ENCODE results near the gene LRRC28. TPM values are rescaled to one million over a fixed set of nuclear protein-coding genes. Genes with fewer than 3 reads are reported as not detected.

The LRRC28 gene
- polyA plus RNA-seq, 1 of the 3 experiments (the other 2 are of a cell fraction) = 15.2 TPM

DNA sequence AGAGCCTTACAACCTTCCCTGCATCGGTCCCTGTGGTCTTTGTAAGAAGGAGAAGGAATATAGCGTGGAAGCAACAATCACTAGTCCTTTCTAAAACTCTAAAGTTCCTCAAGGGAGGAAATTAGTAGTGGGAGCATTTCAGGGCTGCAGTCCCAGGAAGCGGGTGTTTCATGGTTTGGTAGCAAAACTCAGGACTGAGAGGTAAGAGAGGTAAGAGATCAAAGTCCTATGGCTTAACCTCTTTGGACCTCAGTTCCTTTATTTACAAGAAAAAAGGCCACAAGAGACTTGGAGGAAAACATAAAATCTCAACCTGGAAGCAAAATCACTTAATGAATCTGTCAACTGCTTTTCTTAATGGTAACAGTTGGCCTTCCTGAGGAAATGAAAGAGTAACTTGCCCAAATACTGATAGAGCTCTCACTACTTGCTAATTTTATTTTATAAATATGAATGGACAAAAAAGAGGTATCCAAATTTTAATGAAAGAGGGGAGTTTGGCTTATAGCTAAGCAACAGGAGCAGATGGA is 14.3 kb downstream of the LRRC28 start:
- no peaks in the 10 kb centered on the region for H3K79me2 ChIP-seq (ENCODE audit: insufficient read depth)
- H3K9ac ChIP-seq = no peak overlapping the region
- no peaks in the 10 kb centered on the region for H3K36me3 ChIP-seq (replicated peaks in 1 of 2; ENCODE audit: control insufficient read depth in 1 of 2, insufficient read depth in 2 of 2, low read length in 1 of 2)
- no peak overlapping the region for H3K4me2 ChIP-seq
- WGBS (ENCODE audit: low lambda C conversion rate) = 94% methylated on average over 3 of the region's 3 CpGs
- no peak overlapping the region for H2AFZ ChIP-seq (ENCODE audit: low read depth)
- H3K9me2 ChIP-seq = no peaks in the 10 kb centered on the region
- H3K27ac ChIP-seq (ENCODE audit: low read depth in 2 of 2, low read length in 1 of 2) = no peak overlapping the region
- DNase-seq = no peak
- H3K9me3 ChIP-seq = no peaks in the 10 kb centered on the region
- H4K20me1 ChIP-seq (ENCODE audit: insufficient read depth) = no peaks in the 10 kb centered on the region
- ChIA-PET POLR2A (interaction anchor here (0.6 kb wide), 1 partner anchor 9 kb away, joined by 3 read pairs; no protein-coding TSS in a partner anchor), CTCF (interaction anchor here (0.6 to 2.5 kb wide), 2 partner anchors 438 to 445 kb away, joined by 3 to 12 read pairs; no protein-coding TSS in a partner anchor)
- H3K4me3 ChIP-seq (ENCODE audit: low read depth in 2 of 2, low read length in 1 of 2) = no peak overlapping the region
- H3K27me3 ChIP-seq (ENCODE audit: insufficient read depth) = no peaks in the 10 kb centered on the region
- H3K4me1 ChIP-seq (ENCODE audit: control insufficient read depth in 1 of 2, insufficient read depth in 2 of 2, low read depth in 1 of 2, low read length in 1 of 2) = no peaks in the 10 kb centered on the region
- TF ChIP-seq, protein P1, sequence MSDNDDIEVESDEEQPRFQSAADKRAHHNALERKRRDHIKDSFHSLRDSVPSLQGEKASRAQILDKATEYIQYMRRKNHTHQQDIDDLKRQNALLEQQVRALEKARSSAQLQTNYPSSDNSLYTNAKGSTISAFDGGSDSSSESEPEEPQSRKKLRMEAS (IDR thresholded peaks at IDR 0.05; ENCODE audit: low read depth) = no peak
- H3F3A ChIP-seq (replicated peaks; ENCODE audit: insufficient read depth) = no peaks in the 10 kb centered on the region

DNA sequence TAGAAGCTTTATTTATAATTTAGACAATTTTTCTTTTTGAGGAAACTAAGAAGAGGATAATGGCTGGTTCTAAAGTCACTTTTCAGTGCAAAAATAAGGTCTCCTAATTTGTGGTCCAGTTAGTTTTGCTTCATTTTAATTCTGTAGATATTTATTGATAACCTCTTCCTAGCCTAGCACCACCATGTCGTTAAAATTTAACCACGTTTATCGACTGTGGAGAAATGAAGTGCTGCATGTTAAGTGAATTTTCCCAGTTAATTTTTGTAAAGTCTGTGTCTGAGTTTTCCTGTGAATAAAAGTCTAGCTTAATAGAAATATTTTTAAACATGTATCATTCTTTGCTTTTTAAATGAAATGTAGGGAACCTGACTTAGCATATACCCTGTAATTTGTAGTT is 16.7 kb downstream of the LRRC28 start:
- H3K9ac ChIP-seq = no peak overlapping the region
- H3K79me2 ChIP-seq (ENCODE audit: insufficient read depth) = no peaks in the 10 kb centered on the region
- no peaks in the 10 kb centered on the region for H4K20me1 ChIP-seq (ENCODE audit: insufficient read depth)
- no peaks in the 10 kb centered on the region for H3K36me3 ChIP-seq (replicated peaks in 1 of 2; ENCODE audit: control insufficient read depth in 1 of 2, insufficient read depth in 2 of 2, low read length in 1 of 2)
- 93% methylated on average over 3 of the region's 3 CpGs for WGBS (ENCODE audit: low lambda C conversion rate)
- H2AFZ ChIP-seq (ENCODE audit: low read depth) = no peak overlapping the region
- H3K4me3 ChIP-seq (ENCODE audit: low read depth in 2 of 2, low read length in 1 of 2) = no peak overlapping the region
- POLR2A ChIA-PET = no interaction called here
- CTCF ChIA-PET = interaction anchor here (1.0 to 11.4 kb wide), 4 partner anchors 10 to 488 kb away, joined by 3 to 132 read pairs (median 6); no protein-coding TSS in a partner anchor
- no peaks in the 10 kb centered on the region for H3K27me3 ChIP-seq (ENCODE audit: insufficient read depth)
- H3K9me3 ChIP-seq = no peaks in the 10 kb centered on the region
- no peaks in the 10 kb centered on the region for H3K4me1 ChIP-seq (ENCODE audit: control insufficient read depth in 1 of 2, insufficient read depth in 2 of 2, low read depth in 1 of 2, low read length in 1 of 2)
- no peaks in the 10 kb centered on the region for H3F3A ChIP-seq (replicated peaks; ENCODE audit: insufficient read depth)
- TF ChIP-seq MEF2A (IDR thresholded peaks at IDR 0.05; ENCODE audit: borderline replicate concordance, low read depth) (no peak), MXI1 (IDR thresholded peaks at IDR 0.05; ENCODE audit: low read depth, low read length) (no peak), RXRA (IDR thresholded peaks at IDR 0.05; ENCODE audit: borderline replicate concordance, low read depth) (no peak), EP300 (IDR thresholded peaks at IDR 0.05; ENCODE audit: borderline replicate concordance in 1 of 2, low read depth in 1 of 2, low read length in 1 of 2) (no peak), TAF1 (IDR thresholded peaks at IDR 0.05; ENCODE audit: borderline replicate concordance, low read depth, low read length) (no peak), ELF1 (IDR thresholded peaks at IDR 0.05) (no peak), EZH2phosphoT487 (IDR thresholded peaks at IDR 0.05; ENCODE audit: borderline replicate concordance, low read depth) (no peak)
- TF ChIP-seq, protein P2, sequence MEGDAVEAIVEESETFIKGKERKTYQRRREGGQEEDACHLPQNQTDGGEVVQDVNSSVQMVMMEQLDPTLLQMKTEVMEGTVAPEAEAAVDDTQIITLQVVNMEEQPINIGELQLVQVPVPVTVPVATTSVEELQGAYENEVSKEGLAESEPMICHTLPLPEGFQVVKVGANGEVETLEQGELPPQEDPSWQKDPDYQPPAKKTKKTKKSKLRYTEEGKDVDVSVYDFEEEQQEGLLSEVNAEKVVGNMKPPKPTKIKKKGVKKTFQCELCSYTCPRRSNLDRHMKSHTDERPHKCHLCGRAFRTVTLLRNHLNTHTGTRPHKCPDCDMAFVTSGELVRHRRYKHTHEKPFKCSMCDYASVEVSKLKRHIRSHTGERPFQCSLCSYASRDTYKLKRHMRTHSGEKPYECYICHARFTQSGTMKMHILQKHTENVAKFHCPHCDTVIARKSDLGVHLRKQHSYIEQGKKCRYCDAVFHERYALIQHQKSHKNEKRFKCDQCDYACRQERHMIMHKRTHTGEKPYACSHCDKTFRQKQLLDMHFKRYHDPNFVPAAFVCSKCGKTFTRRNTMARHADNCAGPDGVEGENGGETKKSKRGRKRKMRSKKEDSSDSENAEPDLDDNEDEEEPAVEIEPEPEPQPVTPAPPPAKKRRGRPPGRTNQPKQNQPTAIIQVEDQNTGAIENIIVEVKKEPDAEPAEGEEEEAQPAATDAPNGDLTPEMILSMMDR (IDR thresholded peaks at IDR 0.05) = no peak
- TF ChIP-seq, protein P3, sequence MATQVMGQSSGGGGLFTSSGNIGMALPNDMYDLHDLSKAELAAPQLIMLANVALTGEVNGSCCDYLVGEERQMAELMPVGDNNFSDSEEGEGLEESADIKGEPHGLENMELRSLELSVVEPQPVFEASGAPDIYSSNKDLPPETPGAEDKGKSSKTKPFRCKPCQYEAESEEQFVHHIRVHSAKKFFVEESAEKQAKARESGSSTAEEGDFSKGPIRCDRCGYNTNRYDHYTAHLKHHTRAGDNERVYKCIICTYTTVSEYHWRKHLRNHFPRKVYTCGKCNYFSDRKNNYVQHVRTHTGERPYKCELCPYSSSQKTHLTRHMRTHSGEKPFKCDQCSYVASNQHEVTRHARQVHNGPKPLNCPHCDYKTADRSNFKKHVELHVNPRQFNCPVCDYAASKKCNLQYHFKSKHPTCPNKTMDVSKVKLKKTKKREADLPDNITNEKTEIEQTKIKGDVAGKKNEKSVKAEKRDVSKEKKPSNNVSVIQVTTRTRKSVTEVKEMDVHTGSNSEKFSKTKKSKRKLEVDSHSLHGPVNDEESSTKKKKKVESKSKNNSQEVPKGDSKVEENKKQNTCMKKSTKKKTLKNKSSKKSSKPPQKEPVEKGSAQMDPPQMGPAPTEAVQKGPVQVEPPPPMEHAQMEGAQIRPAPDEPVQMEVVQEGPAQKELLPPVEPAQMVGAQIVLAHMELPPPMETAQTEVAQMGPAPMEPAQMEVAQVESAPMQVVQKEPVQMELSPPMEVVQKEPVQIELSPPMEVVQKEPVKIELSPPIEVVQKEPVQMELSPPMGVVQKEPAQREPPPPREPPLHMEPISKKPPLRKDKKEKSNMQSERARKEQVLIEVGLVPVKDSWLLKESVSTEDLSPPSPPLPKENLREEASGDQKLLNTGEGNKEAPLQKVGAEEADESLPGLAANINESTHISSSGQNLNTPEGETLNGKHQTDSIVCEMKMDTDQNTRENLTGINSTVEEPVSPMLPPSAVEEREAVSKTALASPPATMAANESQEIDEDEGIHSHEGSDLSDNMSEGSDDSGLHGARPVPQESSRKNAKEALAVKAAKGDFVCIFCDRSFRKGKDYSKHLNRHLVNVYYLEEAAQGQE (IDR thresholded peaks at IDR 0.05; ENCODE audit: low read depth, low read length) = no peak
- TF ChIP-seq, protein P4, sequence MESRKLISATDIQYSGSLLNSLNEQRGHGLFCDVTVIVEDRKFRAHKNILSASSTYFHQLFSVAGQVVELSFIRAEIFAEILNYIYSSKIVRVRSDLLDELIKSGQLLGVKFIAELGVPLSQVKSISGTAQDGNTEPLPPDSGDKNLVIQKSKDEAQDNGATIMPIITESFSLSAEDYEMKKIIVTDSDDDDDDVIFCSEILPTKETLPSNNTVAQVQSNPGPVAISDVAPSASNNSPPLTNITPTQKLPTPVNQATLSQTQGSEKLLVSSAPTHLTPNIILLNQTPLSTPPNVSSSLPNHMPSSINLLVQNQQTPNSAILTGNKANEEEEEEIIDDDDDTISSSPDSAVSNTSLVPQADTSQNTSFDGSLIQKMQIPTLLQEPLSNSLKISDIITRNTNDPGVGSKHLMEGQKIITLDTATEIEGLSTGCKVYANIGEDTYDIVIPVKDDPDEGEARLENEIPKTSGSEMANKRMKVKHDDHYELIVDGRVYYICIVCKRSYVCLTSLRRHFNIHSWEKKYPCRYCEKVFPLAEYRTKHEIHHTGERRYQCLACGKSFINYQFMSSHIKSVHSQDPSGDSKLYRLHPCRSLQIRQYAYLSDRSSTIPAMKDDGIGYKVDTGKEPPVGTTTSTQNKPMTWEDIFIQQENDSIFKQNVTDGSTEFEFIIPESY (IDR thresholded peaks at IDR 0.05; ENCODE audit: borderline replicate concordance, low read depth) = no peak
- TF ChIP-seq, protein P5, sequence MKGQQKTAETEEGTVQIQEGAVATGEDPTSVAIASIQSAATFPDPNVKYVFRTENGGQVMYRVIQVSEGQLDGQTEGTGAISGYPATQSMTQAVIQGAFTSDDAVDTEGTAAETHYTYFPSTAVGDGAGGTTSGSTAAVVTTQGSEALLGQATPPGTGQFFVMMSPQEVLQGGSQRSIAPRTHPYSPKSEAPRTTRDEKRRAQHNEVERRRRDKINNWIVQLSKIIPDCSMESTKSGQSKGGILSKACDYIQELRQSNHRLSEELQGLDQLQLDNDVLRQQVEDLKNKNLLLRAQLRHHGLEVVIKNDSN (IDR thresholded peaks at IDR 0.05; ENCODE audit: borderline replicate concordance, low read depth) = no peak
- DNase-seq = no peak
- no peak overlapping the region for H3K27ac ChIP-seq (ENCODE audit: low read depth in 2 of 2, low read length in 1 of 2)
- no peaks in the 10 kb centered on the region for H3K9me2 ChIP-seq
- no peak overlapping the region for H3K4me2 ChIP-seq
